Measurements from ENCODE around the gene ZNF641. TPM values are rescaled to one million over a fixed set of nuclear protein-coding genes. Genes with fewer than 3 reads are reported as not detected.

The ZNF641 gene
- total RNA-seq, 3 donors from 2014 or later = 12.9 to 20.7 (median 13.5) TPM

- no peak for TF ChIP-seq CTCF (IDR thresholded peaks at IDR 0.05)
- intact Hi-C loops (cut with DNase I, micrococcal nuclease) = no loop called here
- no peak overlapping the region for H3K4me3 ChIP-seq
- no peak for ATAC-seq
- no peak for DNase-seq
- no peaks in the 10 kb centered on the region for H3K4me1 ChIP-seq (ENCODE audit: low read depth)
- no peaks in the 10 kb centered on the region for H3K36me3 ChIP-seq (ENCODE audit: low read depth)
- H3K9me3 ChIP-seq = no peaks in the 10 kb centered on the region
These were observed 59.2 kb downstream of the ZNF641 start for GRCh38 chr12:48291511-48291910.

- Histone ChIP-seq H3K4me3 (no peak overlapping the region), H3K9me3 (no peaks in the 10 kb centered on the region), H3K36me3 (ENCODE audit: low read depth) (no peaks in the 10 kb centered on the region), H3K4me1 (ENCODE audit: low read depth) (no peaks in the 10 kb centered on the region)
- intact Hi-C loops (cut with DNase I, micrococcal nuclease) = no loop called here
- peak; percentile 62 for ATAC-seq
- peak in 1 of 3 donors; percentile 16 for DNase-seq
- TF ChIP-seq CTCF (IDR thresholded peaks at IDR 0.05) = no peak
These were observed 62.1 kb downstream of the ZNF641 start for GRCh38 chr12:48288387-48289268.

Other genes with a start within 250 kb of the ZNF641 start
- 10 to 100 TPM; 12.7 to 20.8 (median 17.4) TPM for gene SENP1, start 244.8 kb downstream of the ZNF641 start, total RNA-seq
- gene PFKM, start 231.6 kb downstream of the ZNF641 start, total RNA-seq = 10 to 100 TPM; 37.3 to 98.8 (median 40.9) TPM
- gene ASB8, start 193.4 kb downstream of the ZNF641 start, total RNA-seq = 10 to 100 TPM; 41.1 to 46.6 (median 41.3) TPM
- gene CCDC184, start 167.3 kb downstream of the ZNF641 start, total RNA-seq = 1 to 10 TPM in 1 of 3 donors, under 1 TPM in 2; 0.20 to 2.4 (median 0.41) TPM
- not detected for gene OR10AD1, start 147.6 kb downstream of the ZNF641 start, total RNA-seq
- not detected for gene ANP32D, start 121.6 kb upstream of the ZNF641 start, total RNA-seq
- under 1 TPM in 1 of 3 donors, not detected in 2; 0.41 TPM for gene C12orf54, start 131.6 kb upstream of the ZNF641 start, total RNA-seq
- not detected for gene OR8S1, start 174.7 kb upstream of the ZNF641 start, total RNA-seq
- gene LALBA, start 219.1 kb upstream of the ZNF641 start, total RNA-seq = not detected